Keratinocyte (primary cell): ENCODE measurements around the gene MGAT5.

Experiments used
- EZH2 ChIP-seq: IDR thresholded peaks from one replicate; pipeline ENCODE4 v1.6.1; 2012; ENCODE audit warnings: inconsistent platforms, mild to moderate bottlenecking, low read length, moderate library complexity
- TF ChIP-seq, protein P1 (sequence below), 3 experiments: IDR thresholded peaks in 1 of 3; conservative IDR thresholded peaks in 1 of 3; optimal IDR thresholded peaks in 1 of 3; 2 replicates in 2 of 3; 3 replicates in 1 of 3; pipeline versions ENCODE3 to v1.5.1; 2011; ENCODE audit warnings: low read length in 3 of 3, mild to moderate bottlenecking in 3 of 3, moderate library complexity in 2 of 3, control low read depth in 1 of 3, inconsistent platforms in 1 of 3; ENCODE audit not compliant: insufficient read depth in 2 of 3; ENCODE audit errors: extremely low read depth in 1 of 3

GRCh38 chr2:134249755-134250154, 4.1 kb upstream of the MGAT5 start:
- TF ChIP-seq, protein P1, sequence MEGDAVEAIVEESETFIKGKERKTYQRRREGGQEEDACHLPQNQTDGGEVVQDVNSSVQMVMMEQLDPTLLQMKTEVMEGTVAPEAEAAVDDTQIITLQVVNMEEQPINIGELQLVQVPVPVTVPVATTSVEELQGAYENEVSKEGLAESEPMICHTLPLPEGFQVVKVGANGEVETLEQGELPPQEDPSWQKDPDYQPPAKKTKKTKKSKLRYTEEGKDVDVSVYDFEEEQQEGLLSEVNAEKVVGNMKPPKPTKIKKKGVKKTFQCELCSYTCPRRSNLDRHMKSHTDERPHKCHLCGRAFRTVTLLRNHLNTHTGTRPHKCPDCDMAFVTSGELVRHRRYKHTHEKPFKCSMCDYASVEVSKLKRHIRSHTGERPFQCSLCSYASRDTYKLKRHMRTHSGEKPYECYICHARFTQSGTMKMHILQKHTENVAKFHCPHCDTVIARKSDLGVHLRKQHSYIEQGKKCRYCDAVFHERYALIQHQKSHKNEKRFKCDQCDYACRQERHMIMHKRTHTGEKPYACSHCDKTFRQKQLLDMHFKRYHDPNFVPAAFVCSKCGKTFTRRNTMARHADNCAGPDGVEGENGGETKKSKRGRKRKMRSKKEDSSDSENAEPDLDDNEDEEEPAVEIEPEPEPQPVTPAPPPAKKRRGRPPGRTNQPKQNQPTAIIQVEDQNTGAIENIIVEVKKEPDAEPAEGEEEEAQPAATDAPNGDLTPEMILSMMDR (optimal IDR thresholded peaks at IDR 0.05 in 1 of 3, IDR thresholded peaks at IDR 0.05 in 1 of 3, conservative IDR thresholded peaks at IDR 0.05 in 1 of 3; ENCODE audit: extremely low read depth in 1 of 3, insufficient read depth in 2 of 3, low read length in 3 of 3), result no peak
- no peak for TF ChIP-seq EZH2
